ENCODE results near the gene LRRC58. TPM values are rescaled to one million over a fixed set of nuclear protein-coding genes. Genes with fewer than 3 reads are reported as not detected.

Gene LRRC58
- total RNA-seq, 6 donors from 2014 or later: 13.6 to 33.5 (median 18.6) TPM

DNA sequence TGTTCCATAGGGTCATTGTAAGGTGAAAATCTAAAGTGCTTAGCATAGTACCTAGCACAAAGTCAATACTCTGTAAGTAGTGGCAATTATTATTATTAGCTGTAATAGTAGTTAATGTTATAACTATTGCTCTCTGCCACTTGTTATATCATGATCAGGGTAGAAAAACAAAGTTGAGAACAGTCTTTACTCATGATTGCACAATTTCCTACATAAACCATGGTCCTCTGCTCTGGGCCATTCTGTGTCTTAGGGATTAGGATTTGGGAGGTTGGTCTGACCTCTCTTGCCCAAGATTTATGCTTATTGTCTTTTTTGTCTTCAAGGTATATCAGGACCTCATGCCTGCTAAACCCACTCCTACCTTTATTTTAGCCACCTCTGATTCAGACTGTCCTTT is 4.3 kb upstream of the LRRC58 start:
- H3K4me3 ChIP-seq: no peak overlapping the region
- DNase-seq (no peak), ATAC-seq (ENCODE audit: low FRiP score in 2 of 2) (no peak)
- TF ChIP-seq EP300 (IDR thresholded peaks at IDR 0.05) (no peak), POLR2AphosphoS5 (IDR thresholded peaks at IDR 0.05) (no peak), POLR2A (IDR thresholded peaks at IDR 0.05) (no peak)
- TF ChIP-seq, protein P1, sequence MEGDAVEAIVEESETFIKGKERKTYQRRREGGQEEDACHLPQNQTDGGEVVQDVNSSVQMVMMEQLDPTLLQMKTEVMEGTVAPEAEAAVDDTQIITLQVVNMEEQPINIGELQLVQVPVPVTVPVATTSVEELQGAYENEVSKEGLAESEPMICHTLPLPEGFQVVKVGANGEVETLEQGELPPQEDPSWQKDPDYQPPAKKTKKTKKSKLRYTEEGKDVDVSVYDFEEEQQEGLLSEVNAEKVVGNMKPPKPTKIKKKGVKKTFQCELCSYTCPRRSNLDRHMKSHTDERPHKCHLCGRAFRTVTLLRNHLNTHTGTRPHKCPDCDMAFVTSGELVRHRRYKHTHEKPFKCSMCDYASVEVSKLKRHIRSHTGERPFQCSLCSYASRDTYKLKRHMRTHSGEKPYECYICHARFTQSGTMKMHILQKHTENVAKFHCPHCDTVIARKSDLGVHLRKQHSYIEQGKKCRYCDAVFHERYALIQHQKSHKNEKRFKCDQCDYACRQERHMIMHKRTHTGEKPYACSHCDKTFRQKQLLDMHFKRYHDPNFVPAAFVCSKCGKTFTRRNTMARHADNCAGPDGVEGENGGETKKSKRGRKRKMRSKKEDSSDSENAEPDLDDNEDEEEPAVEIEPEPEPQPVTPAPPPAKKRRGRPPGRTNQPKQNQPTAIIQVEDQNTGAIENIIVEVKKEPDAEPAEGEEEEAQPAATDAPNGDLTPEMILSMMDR (IDR thresholded peaks at IDR 0.05): no peak
- no peaks in the 10 kb centered on the region for H3K36me3 ChIP-seq
- peaks cover 5 to 12% (median 8%) of the 10 kb centered on the region in 4 donors for H3K4me1 ChIP-seq
- H3K27ac ChIP-seq: no peak overlapping the region
- H3K27me3 ChIP-seq: no peaks in the 10 kb centered on the region
- H3K9me3 ChIP-seq: no peaks in the 10 kb centered on the region

DNA sequence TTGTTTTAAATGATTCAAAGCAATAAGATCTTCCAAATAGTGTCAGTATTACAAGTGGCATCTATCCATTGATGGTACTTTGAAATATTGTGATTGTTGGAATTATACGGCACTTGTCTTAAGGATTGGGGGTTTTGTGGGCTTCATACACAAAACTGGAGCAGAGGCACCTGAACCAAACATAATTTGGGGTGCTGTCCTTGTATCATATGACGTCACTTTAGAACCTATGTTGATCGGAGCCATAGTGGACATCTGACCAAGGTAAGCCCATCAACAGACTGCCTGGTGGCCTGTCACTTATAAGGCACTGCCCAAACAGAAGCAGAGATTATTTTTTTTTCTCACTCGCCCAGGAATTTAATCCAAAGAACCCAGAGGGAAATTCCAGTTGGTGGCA is 2.9 kb upstream of the LRRC58 start:
- no peak for DNase-seq
- ATAC-seq (ENCODE audit: low FRiP score in 2 of 2): no peak
- Histone ChIP-seq H3K9me3 (no peaks in the 10 kb centered on the region), H3K4me3 (no peak overlapping the region), H3K4me1 (peaks cover 15 to 22% (median 18%) of the 10 kb centered on the region in 4 donors), H3K27ac (no peak overlapping the region), H3K36me3 (no peaks in the 10 kb centered on the region), H3K27me3 (no peaks in the 10 kb centered on the region)
- TF ChIP-seq POLR2AphosphoS5 (IDR thresholded peaks at IDR 0.05): no peak
- no peak for TF ChIP-seq POLR2A (IDR thresholded peaks at IDR 0.05)
- TF ChIP-seq, protein P1 (IDR thresholded peaks at IDR 0.05): no peak
- TF ChIP-seq EP300 (IDR thresholded peaks at IDR 0.05): no peak
- 93 to 95% methylated on average over 4 of the region's 4 CpGs for WGBS, 2 donors

DNA sequence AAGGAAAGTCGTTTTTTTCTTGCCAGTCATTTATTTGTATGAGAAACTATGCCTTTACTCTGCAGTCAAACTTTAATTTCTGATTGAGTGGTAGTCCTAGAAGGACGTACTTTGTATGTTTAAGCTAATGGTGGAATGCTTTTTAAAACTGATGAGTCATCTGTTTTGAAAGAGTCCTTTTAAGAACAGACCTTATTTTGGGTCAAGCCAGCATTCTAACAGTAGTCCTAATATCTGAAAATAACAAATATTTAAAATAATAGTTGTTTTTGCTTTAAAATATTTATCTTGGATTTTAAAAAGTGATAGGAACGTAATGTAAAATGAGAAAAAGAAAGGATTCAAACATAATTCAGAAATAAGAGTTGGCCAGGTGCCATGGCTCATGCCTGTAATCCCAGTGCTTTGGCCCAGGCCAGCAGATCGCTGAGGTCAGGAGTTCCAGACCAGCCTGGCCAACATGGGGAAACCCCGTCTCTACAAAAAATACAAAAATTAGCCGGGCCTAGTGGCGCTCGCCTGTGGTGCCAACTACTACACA is 1.3 kb upstream of the LRRC58 start:
- no peak for TF ChIP-seq POLR2A (IDR thresholded peaks at IDR 0.05)
- no peaks in the 10 kb centered on the region for H3K27me3 ChIP-seq
- DNase-seq (no peak), ATAC-seq (ENCODE audit: low FRiP score in 2 of 2) (no peak)
- peak overlapping the region in 1 of 4 donors; percentile 93 for H3K27ac ChIP-seq
- H3K4me3 ChIP-seq: peak overlapping the region in 3 of 4 donors; percentile 65 to 90 (median 80)
- peaks cover 16 to 32% (median 21%) of the 10 kb centered on the region in 4 donors for H3K4me1 ChIP-seq
- H3K36me3 ChIP-seq: no peaks in the 10 kb centered on the region
- WGBS, 2 donors: 42 to 50% methylated on average over 8 of the region's 8 CpGs
- no peaks in the 10 kb centered on the region for H3K9me3 ChIP-seq

DNA sequence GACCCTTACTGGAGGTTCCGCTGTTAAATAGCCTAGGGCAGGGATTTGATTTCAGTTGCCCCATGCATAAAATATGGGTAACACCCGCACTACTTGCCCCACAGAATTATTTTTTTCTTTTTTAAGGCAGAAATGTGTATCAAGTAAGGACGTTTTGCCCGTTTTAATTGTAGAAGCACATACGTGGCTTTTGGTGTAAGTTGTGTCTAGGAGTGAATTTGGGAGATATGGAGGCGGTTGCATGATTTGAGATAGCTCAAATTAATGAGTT is 636 bp upstream of the LRRC58 start:
- Histone ChIP-seq H3K9me3 (no peaks in the 10 kb centered on the region), H3K4me3 (peak overlapping the region; percentile 65 to 90 (median 81)), H3K27me3 (no peaks in the 10 kb centered on the region), H3K36me3 (no peaks in the 10 kb centered on the region), H3K27ac (peak overlapping the region; percentile 86 to 93 (median 91)), H3K4me1 (peaks cover 18 to 32% (median 26%) of the 10 kb centered on the region in 4 donors)
- ATAC-seq (ENCODE audit: low FRiP score in 2 of 2) (no peak), DNase-seq (no peak)
- 8 to 12% methylated on average over 6 of the region's 6 CpGs for WGBS, 2 donors
- TF ChIP-seq, protein P1 (IDR thresholded peaks at IDR 0.05): no peak
- no peak for TF ChIP-seq POLR2AphosphoS5 (IDR thresholded peaks at IDR 0.05)
- no peak for TF ChIP-seq POLR2A (IDR thresholded peaks at IDR 0.05)
- no peak for TF ChIP-seq EP300 (IDR thresholded peaks at IDR 0.05)

DNA sequence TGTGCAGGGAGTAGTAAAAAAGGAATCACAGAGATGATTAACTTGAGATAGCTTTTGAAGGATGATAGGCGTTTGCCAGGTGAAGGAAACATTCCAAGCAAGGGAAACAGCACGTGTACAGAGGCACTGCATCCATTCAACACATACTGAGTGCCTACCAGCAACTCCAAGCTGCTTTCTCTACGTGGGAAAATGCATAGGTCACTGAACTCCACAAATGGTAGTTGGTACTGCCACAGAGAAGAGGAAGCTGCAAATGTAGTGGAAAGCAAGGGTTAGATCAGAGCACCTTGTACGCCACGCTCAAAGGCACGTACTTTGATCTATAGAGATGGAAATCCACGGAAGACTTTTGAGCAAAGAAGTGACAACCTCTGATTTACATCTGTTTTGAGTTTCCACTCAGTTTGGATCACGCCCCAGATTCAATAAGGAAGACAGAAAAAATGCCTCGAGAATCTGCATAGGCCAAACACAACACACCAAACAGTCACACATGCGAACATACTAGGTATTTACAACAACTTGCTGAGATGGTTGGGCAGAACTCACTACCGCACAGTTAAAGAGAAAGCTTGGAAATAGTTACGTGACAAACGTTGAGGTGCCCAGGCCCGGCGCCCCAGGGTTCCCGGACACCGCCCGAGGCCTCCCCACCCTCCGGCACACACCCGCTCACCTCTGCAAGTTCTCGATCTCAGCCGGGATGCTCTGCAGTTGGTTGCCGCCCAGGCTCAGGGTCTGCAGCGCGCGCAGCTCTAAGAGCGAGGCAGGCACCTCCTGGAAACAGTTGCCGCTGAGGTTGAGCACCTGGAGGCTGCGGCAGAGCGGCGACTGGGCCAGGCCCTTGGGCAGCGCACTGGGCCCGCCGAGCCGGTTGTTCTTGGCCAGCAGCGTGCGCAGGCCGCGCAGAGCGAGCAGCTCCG is 826 bp downstream of the LRRC58 start:
- Histone ChIP-seq H3K27ac (peak overlapping the region; percentile 86 to 93 (median 91)), H3K9me3 (no peaks in the 10 kb centered on the region), H3K4me3 (peak overlapping the region; percentile 65 to 90 (median 81)), H3K4me1 (peaks cover 18 to 32% (median 29%) of the 10 kb centered on the region in 4 donors), H3K36me3 (no peaks in the 10 kb centered on the region), H3K27me3 (no peaks in the 10 kb centered on the region)
- DNase-seq: no peak
- 3 to 9% methylated on average over 11 to 35 of the region's 41 CpGs for WGBS, 2 donors
- peak in 1 of 2 donors; percentile 75 for ATAC-seq (ENCODE audit: low FRiP score in 2 of 2)
- TF ChIP-seq POLR2A (IDR thresholded peaks at IDR 0.05): no peak
- TF ChIP-seq, protein P1 (IDR thresholded peaks at IDR 0.05): no peak
- no peak for TF ChIP-seq POLR2AphosphoS5 (IDR thresholded peaks at IDR 0.05)
- no peak for TF ChIP-seq EP300 (IDR thresholded peaks at IDR 0.05)

Data from upper lobe of left lung (tissue), 6 donors.